ENCODE results near the gene KCNT1.

The KCNT1 gene

GRCh38 chr9:135694414-135694813 is 7.6 kb upstream of the KCNT1 start:
- H2AFZ ChIP-seq (ENCODE audit: low read depth, low read length, severe bottlenecking), result no peak overlapping the region
- no peaks in the 10 kb centered on the region; the same call in 1 of the 2 replicates for H4K20me1 ChIP-seq (ENCODE audit: low read depth, low read length)
- H3K79me2 ChIP-seq (ENCODE audit: insufficient read depth, low read length), result no peaks in the 10 kb centered on the region
- no peak overlapping the region for H3K4me3 ChIP-seq (ENCODE audit: insufficient read depth, low read length, poor library complexity, severe bottlenecking)
- H3K9ac ChIP-seq (ENCODE audit: low read length), result no peak overlapping the region
- no peaks in the 10 kb centered on the region for H3K9me3 ChIP-seq (ENCODE audit: insufficient read depth, low read length)
- no peak overlapping the region for H3K4me2 ChIP-seq (ENCODE audit: low read depth, low read length, poor library complexity, severe bottlenecking)
- H3K27me3 ChIP-seq (ENCODE audit: low read length), result no peaks in the 10 kb centered on the region
- H3K9me2 ChIP-seq (replicated peaks; ENCODE audit: insufficient read depth, low read length), result no peaks in the 10 kb centered on the region
- TF ChIP-seq CTCF (IDR thresholded peaks at IDR 0.05; ENCODE audit: insufficient read depth, low read length, poor library complexity, severe bottlenecking), result no peak
- TF ChIP-seq EZH2phosphoT487 (conservative IDR thresholded peaks at IDR 0.05; ENCODE audit: low read length), result no peak
- H3K27ac ChIP-seq (ENCODE audit: low read depth, low read length), result no peak overlapping the region
- no peaks in the 10 kb centered on the region for H3K36me3 ChIP-seq (ENCODE audit: low read length)
- H3F3A ChIP-seq (ENCODE audit: insufficient read depth), result no peaks in the 10 kb centered on the region

- H3K4me3 ChIP-seq (ENCODE audit: insufficient read depth, low read length, poor library complexity, severe bottlenecking), result no peak overlapping the region
- H3K4me2 ChIP-seq (ENCODE audit: low read depth, low read length, poor library complexity, severe bottlenecking), result no peak overlapping the region
- H3K79me2 ChIP-seq (ENCODE audit: insufficient read depth, low read length), result no peaks in the 10 kb centered on the region
- TF ChIP-seq EZH2phosphoT487 (conservative IDR thresholded peaks at IDR 0.05; ENCODE audit: low read length) (no peak), CTCF (IDR thresholded peaks at IDR 0.05; ENCODE audit: insufficient read depth, low read length, poor library complexity, severe bottlenecking) (no peak)
- H3K9me2 ChIP-seq (replicated peaks; ENCODE audit: insufficient read depth, low read length), result no peaks in the 10 kb centered on the region
- H3K9me3 ChIP-seq (ENCODE audit: insufficient read depth, low read length), result no peaks in the 10 kb centered on the region
- H3K27ac ChIP-seq (ENCODE audit: low read depth, low read length), result no peak overlapping the region
- no peak overlapping the region for H3K9ac ChIP-seq (ENCODE audit: low read length)
- H4K20me1 ChIP-seq (ENCODE audit: low read depth, low read length), result no peaks in the 10 kb centered on the region; the same call in 1 of the 2 replicates
- H2AFZ ChIP-seq (ENCODE audit: low read depth, low read length, severe bottlenecking), result no peak overlapping the region
- H3K27me3 ChIP-seq (ENCODE audit: low read length), result no peaks in the 10 kb centered on the region
- no peaks in the 10 kb centered on the region for H3F3A ChIP-seq (ENCODE audit: insufficient read depth)
- H3K36me3 ChIP-seq (ENCODE audit: low read length), result no peaks in the 10 kb centered on the region
These were observed 6.9 kb upstream of the KCNT1 start for GRCh38 chr9:135695036-135695435.

GRCh38 chr9:135695642-135696041 is 6.3 kb upstream of the KCNT1 start:
- Histone ChIP-seq H3K79me2 (ENCODE audit: insufficient read depth, low read length) (no peaks in the 10 kb centered on the region), H3K4me3 (ENCODE audit: insufficient read depth, low read length, poor library complexity, severe bottlenecking) (no peak overlapping the region), H3K9me2 (replicated peaks; ENCODE audit: insufficient read depth, low read length) (no peaks in the 10 kb centered on the region), H2AFZ (ENCODE audit: low read depth, low read length, severe bottlenecking) (no peak overlapping the region), H3K27me3 (ENCODE audit: low read length) (no peaks in the 10 kb centered on the region), H3K9ac (ENCODE audit: low read length) (no peak overlapping the region), H3K27ac (ENCODE audit: low read depth, low read length) (no peak overlapping the region), H3K36me3 (ENCODE audit: low read length) (no peaks in the 10 kb centered on the region), H3F3A (ENCODE audit: insufficient read depth) (no peaks in the 10 kb centered on the region), H3K9me3 (ENCODE audit: insufficient read depth, low read length) (no peaks in the 10 kb centered on the region), H4K20me1 (ENCODE audit: low read depth, low read length) (no peaks in the 10 kb centered on the region; the same call in 1 of the 2 replicates), H3K4me2 (ENCODE audit: low read depth, low read length, poor library complexity, severe bottlenecking) (no peak overlapping the region)
- no peak for TF ChIP-seq EZH2phosphoT487 (conservative IDR thresholded peaks at IDR 0.05; ENCODE audit: low read length)
- TF ChIP-seq CTCF (IDR thresholded peaks at IDR 0.05; ENCODE audit: insufficient read depth, low read length, poor library complexity, severe bottlenecking), result no peak
